SK-N-SH treated with all-trans-retinoic acid at 6 μM for 48 hours (cell line): ENCODE data around the gene CCL4.

Experiments
- TCF4 ChIP-seq: fragments of 250-450 bp; sonication (Bioruptor Pico); IDR thresholded peaks from 2 replicates; pipeline ENCODE4 v1.8.0; 2021; ENCODE audit warnings: mild to moderate bottlenecking, moderate library complexity, borderline replicate concordance
- ZNF8 ChIP-seq: fragments of 450-650 bp; formaldehyde crosslinking; IDR thresholded peaks from 2 replicates; pipeline ENCODE4 v1.5.0; 2020; ENCODE audit warnings: mild to moderate bottlenecking, moderate library complexity

The CCL4 gene

GRCh38 chr17:36153895-36154610 is 50.4 kb downstream of the CCL4 start (continued):
- TF ChIP-seq ZNF8 (no peak), TCF4 (CRISPR knock-in tag) (no peak)
